T-cell (primary cell): ENCODE results near the gene CNOT2. TPM values are rescaled to one million over a fixed set of nuclear protein-coding genes. Genes with fewer than 3 reads are reported as not detected.

Source experiments
- ATAC-seq, 4 experiments: fragments of 200-7000 bp in 3 of 4; fragments of 150-1000 bp in 1 of 4; cut with Tn5 transposase; replicated peaks in 1 of 4; 1 replicate in 3 of 4; 2 replicates in 1 of 4; pipeline ENCODE4 v1.10.0; 2021; ENCODE audit warnings: moderate library complexity in 3 of 4, mild to moderate bottlenecking in 2 of 4, moderate number of reproducible peaks in 1 of 4
- CTCF ChIA-PET, 2 donors: fragments of 300-600 bp; sonication (Branson Sonifier 250); formaldehyde crosslinking; loops; one replicate each; lab custom pipeline; 2022; ENCODE audit warnings: antibody characterized with exemption in 2 of 2; lab: Charles Lee
- POLR2A ChIA-PET, 2 donors: fragments of 300-600 bp; sonication (Branson Sonifier 250); formaldehyde crosslinking; loops; one replicate each; lab custom pipeline; 2022; ENCODE audit warnings: antibody characterized with exemption in 2 of 2; lab: Charles Lee
- DNase-seq, 35 experiments: peaks; one replicate each; pipeline versions ENCODE4 v3.0.0 to v3.0.0-alpha.2; 2013 to 2023
- H3K27ac ChIP-seq: one replicate; pipeline ENCODE4 v1.5.1; 2013; ENCODE audit warnings: low read length
- H3K27me3 ChIP-seq, 2 experiments: replicated peaks in 1 of 2; 1 replicate in 1 of 2; 2 replicates in 1 of 2; pipeline versions ENCODE4 v1.6.1 to v1.7.0; 2013; ENCODE audit warnings: low read length in 1 of 2, mixed read lengths in 1 of 2; ENCODE audit not compliant: control insufficient read depth in 2 of 2, insufficient read depth in 2 of 2; ENCODE audit errors: extremely low read depth in 1 of 2
- H3K36me3 ChIP-seq, 2 donors: 1 replicate in 1 of 2; 2 replicates in 1 of 2; pipeline versions ENCODE4 v1.6.1 to v1.7.0; 2013; ENCODE audit warnings: low read length in 1 of 2; ENCODE audit not compliant: control insufficient read depth in 2 of 2, insufficient read depth in 1 of 2; ENCODE audit errors: extremely low read depth in 1 of 2
- H3K4me1 ChIP-seq, 2 experiments: 1 replicate in 1 of 2; 2 replicates in 1 of 2; pipeline versions ENCODE4 v1.6.1 to v1.7.0; 2013; ENCODE audit warnings: low read length in 2 of 2, mixed read lengths in 1 of 2; ENCODE audit not compliant: insufficient read depth in 2 of 2, control insufficient read depth in 1 of 2; ENCODE audit errors: extremely low read depth in 1 of 2
- H3K4me3 ChIP-seq, 2 donors: 1 replicate in 1 of 2; 2 replicates in 1 of 2; pipeline versions ENCODE4 v1.5.1 to v1.7.0; 2013; ENCODE audit warnings: mild to moderate bottlenecking in 2 of 2, low read length in 1 of 2, moderate library complexity in 1 of 2; ENCODE audit not compliant: control insufficient read depth in 1 of 2; ENCODE audit errors: extremely low read depth in 1 of 2
- H3K9me3 ChIP-seq: 2 replicates; pipeline ENCODE4 v1.7.0; 2013
- H3K27ac Mint-ChIP-seq, 2 donors: one replicate each; pipeline ENCODE4 v1.8.0; 2020 to 2021; ENCODE audit warnings: mild to moderate bottlenecking in 2 of 2, mixed read lengths in 2 of 2
- H3K27me3 Mint-ChIP-seq, 2 donors: one replicate each; pipeline ENCODE4 v1.8.0; 2021 to 2022; ENCODE audit warnings: mixed read lengths in 2 of 2
- H3K36me3 Mint-ChIP-seq: one replicate; pipeline ENCODE4 v1.8.0; 2021; ENCODE audit warnings: mixed read lengths
- H3K4me1 Mint-ChIP-seq, 3 donors: one replicate each; pipeline ENCODE4 v1.8.0; 2020 to 2022; ENCODE audit warnings: mixed read lengths in 3 of 3, mild to moderate bottlenecking in 1 of 3
- H3K4me3 Mint-ChIP-seq, 3 donors: one replicate each; pipeline ENCODE4 v1.8.0; 2020 to 2022; ENCODE audit warnings: mild to moderate bottlenecking in 3 of 3, mixed read lengths in 3 of 3, moderate library complexity in 3 of 3
- H3K9me3 Mint-ChIP-seq, 3 donors: one replicate each; pipeline ENCODE4 v1.8.0; 2020 to 2022; ENCODE audit warnings: mixed read lengths in 3 of 3
- WGBS: methylation state at CpG from one replicate; pipeline ENCODE4 v1.1.5; 2013; ENCODE audit warnings: missing lambda C conversion rate; ENCODE audit not compliant: insufficient coverage; 5-methylcytosine and 5-hydroxymethylcytosine counted together
- total RNA-seq, 35 experiments: library from RNA in 6 of 35; stranded (reverse) in 6 of 35; fragments of 120-200 nt in 1 of 35; gene quantifications; one replicate each; pipeline versions ENCODE4 v1.2.1 to v1.2.4 and lab custom pipeline; 2013 to 2026

Gene CNOT2
- total RNA-seq, 5 donors from 2014 or later (not counting 1 experiment from before 2014, with no cell fraction given), result 80.0 to 135 (median 86.4) TPM

DNA sequence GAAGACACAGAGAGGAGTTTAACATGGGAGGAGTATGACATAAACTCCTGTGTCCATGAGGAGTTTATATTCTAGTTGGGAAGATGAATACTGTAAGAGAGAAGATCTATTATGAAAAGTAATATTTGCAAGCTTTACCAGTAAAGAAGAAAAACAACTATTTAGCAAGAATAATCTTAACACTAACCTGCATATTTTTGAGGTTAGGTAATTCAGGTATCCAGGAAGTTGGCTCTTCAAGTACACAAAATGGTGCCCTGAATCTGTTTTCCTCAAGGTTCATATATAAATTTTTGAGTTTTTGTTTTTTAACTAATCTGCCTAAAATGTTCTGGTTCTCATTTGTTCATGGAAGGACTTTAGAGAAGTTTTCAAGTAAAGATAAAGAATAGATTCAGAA, 89.0 kb downstream of the CNOT2 start:
- Histone ChIP-seq H3K27ac (no peak overlapping the region), H3K9me3 (peaks cover 2% of the 10 kb centered on the region), H3K27me3 (no peaks in the 10 kb centered on the region), H3K4me3 (no peak overlapping the region), H3K36me3 (peaks cover 3 to 32% of the 10 kb centered on the region in 2 donors), H3K4me1 (peaks cover 0 to 6% of the 10 kb centered on the region in 2 experiments)
- Mint-ChIP-seq H3K4me1 (peaks cover 25 to 34% (median 32%) of the 10 kb centered on the region in 3 donors), H3K27ac (no peak overlapping the region), H3K9me3 (no peaks in the 10 kb centered on the region), H3K27me3 (no peaks in the 10 kb centered on the region), H3K4me3 (no peak overlapping the region), H3K36me3 (peaks cover 45% of the 10 kb centered on the region)
- ChIA-PET POLR2A (no interaction called here), CTCF (no interaction called here)
- no peak for DNase-seq
- ATAC-seq, result no peak

DNA sequence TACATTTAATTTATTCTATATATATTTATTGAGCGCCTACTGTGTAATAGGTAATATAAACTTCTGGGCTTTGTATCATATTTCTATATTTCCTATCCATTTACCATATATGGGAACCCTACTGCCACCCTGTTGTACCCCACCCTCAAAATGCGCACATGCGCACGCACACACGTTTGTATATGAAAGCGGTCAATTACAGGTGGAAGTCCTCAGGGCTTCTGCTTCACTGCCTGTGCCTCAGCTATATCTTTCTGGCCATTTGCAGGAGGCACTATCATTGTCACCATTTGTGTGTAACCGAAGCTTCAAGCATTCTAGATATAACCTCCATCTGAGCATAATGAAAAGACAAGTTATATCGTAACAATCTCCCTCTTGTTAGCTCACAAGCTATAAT, 91.5 kb downstream of the CNOT2 start:
- H3K36me3 ChIP-seq, result peaks cover 3 to 45% of the 10 kb centered on the region in 2 donors
- ChIA-PET POLR2A (no interaction called here), CTCF (no interaction called here)
- Mint-ChIP-seq H3K27ac (no peak overlapping the region), H3K9me3 (no peaks in the 10 kb centered on the region), H3K4me1 (peaks cover 22 to 24% (median 23%) of the 10 kb centered on the region in 3 donors), H3K36me3 (peaks cover 52% of the 10 kb centered on the region), H3K4me3 (no peak overlapping the region), H3K27me3 (no peaks in the 10 kb centered on the region)
- DNase-seq, result no peak
- no peaks in the 10 kb centered on the region for H3K27me3 ChIP-seq
- WGBS, result 100% methylated on average over 6 of the region's 8 CpGs
- peaks cover 0 to 6% of the 10 kb centered on the region in 2 experiments for H3K4me1 ChIP-seq
- ATAC-seq, result no peak
- H3K27ac ChIP-seq, result no peak overlapping the region
- no peaks in the 10 kb centered on the region for H3K9me3 ChIP-seq
- H3K4me3 ChIP-seq, result no peak overlapping the region

- Histone ChIP-seq H3K36me3 (peaks cover 0 to 69% of the 10 kb centered on the region in 2 donors), H3K27ac (no peak overlapping the region), H3K4me3 (no peak overlapping the region), H3K27me3 (no peaks in the 10 kb centered on the region), H3K9me3 (no peaks in the 10 kb centered on the region), H3K4me1 (no peaks in the 10 kb centered on the region)
- POLR2A ChIA-PET, result interaction anchor here in 1 of 2 donors (0.6 kb wide), 1 partner anchor 965 kb away, joined by 4 read pairs; no protein-coding TSS in a partner anchor
- Mint-ChIP-seq H3K9me3 (no peaks in the 10 kb centered on the region), H3K36me3 (peaks cover 60% of the 10 kb centered on the region), H3K27ac (no peak overlapping the region), H3K4me1 (peaks cover 0 to under 1% (median 0%) of the 10 kb centered on the region in 3 donors), H3K4me3 (no peak overlapping the region), H3K27me3 (no peaks in the 10 kb centered on the region)
- ATAC-seq (no peak), DNase-seq (no peak)
- 100% methylated on average over 2 of the region's 2 CpGs for WGBS
- CTCF ChIA-PET, result no interaction called here
Observed at GRCh38 chr12:70338531-70338930, 95.3 kb downstream of the CNOT2 start.

DNA sequence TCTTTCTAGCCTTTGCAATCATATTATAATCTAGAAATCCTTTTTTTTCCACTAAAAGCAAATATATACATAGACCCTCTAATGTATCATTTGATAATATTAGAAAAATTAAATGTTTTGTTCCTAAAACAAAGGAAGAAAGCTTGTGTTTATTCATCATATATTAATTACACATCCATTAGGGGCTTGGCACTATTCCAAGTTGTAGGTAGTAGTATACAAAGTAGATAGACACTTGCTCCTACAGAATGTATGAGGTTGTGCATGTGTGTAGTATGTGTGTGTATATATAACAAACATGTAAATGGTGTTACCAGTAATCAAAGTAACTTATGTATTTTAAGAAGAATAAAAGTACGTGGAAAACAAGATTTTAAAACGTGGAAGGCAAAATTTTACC, 107.8 kb downstream of the CNOT2 start:
- no peak overlapping the region for H3K4me3 ChIP-seq
- POLR2A ChIA-PET, result no interaction called here
- Mint-ChIP-seq H3K9me3 (no peaks in the 10 kb centered on the region), H3K27me3 (no peaks in the 10 kb centered on the region), H3K4me3 (no peak overlapping the region), H3K36me3 (peaks cover 20% of the 10 kb centered on the region), H3K27ac (no peak overlapping the region), H3K4me1 (peaks cover 7 to 16% (median 9%) of the 10 kb centered on the region in 3 donors)
- H3K9me3 ChIP-seq, result no peaks in the 10 kb centered on the region
- peaks cover 3 to 15% of the 10 kb centered on the region in 2 donors for H3K36me3 ChIP-seq
- H3K4me1 ChIP-seq, result peaks cover 0 to 5% of the 10 kb centered on the region in 2 experiments
- H3K27ac ChIP-seq, result no peak overlapping the region
- CTCF ChIA-PET, result interaction anchor here in 1 of 2 donors (0.5 kb wide), 1 partner anchor 9 kb away, joined by 3 read pairs; no protein-coding TSS in a partner anchor
- DNase-seq (no peak), ATAC-seq (no peak)
- no CpG with 5 or more reads among the region's 2 CpGs for WGBS
- no peaks in the 10 kb centered on the region for H3K27me3 ChIP-seq

DNA sequence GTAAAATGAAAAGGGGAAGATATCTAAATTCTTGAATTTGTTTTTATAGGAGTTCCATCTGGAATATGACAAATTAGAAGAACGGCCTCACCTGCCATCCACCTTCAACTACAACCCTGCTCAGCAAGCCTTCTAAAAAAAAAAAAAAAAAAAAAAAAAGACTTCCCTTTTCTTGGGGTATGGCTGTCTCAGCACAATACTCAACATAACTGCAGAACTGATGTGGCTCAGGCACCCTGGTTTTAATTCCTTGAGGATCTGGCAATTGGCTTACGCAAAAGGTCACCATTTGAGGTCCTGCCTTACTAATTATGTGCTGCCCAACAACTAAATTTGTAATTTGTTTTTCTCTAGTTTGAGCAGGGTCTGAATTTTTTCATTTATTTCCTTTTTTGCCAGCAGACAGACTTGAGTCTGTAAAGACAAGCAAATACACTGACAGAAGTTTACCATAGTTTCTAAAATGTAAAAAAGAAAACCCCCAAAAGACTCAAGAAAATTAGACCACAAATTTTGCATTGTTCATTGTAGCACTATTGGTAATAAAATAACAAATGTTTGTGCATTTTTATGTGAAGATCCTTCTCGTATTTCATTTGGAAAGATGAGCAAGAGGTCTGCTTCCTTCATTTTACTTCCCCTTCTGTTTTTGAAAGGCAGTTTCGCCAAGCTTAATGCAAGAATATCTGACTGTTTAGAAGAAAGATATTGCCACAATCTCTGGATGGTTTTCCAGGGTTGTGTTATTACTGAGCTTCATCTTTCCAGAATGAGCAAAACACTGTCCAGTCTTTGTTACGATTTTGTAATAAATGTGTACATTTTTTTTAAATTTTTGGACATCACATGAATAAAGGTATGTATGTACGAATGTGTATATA, 110.8 kb downstream of the CNOT2 start:
- Mint-ChIP-seq H3K4me3 (no peak overlapping the region), H3K9me3 (no peaks in the 10 kb centered on the region), H3K4me1 (peaks cover 7 to 16% (median 9%) of the 10 kb centered on the region in 3 donors), H3K27ac (peak overlapping the region in 1 of 2 donors; percentile 57), H3K36me3 (peaks cover 18% of the 10 kb centered on the region), H3K27me3 (no peaks in the 10 kb centered on the region)
- ATAC-seq, result no peak
- peaks cover 0 to 5% of the 10 kb centered on the region in 2 experiments for H3K4me1 ChIP-seq
- H3K4me3 ChIP-seq, result no peak overlapping the region
- no CpG with 5 or more reads among the region's 6 CpGs for WGBS
- peaks cover 3 to 12% of the 10 kb centered on the region in 2 donors for H3K36me3 ChIP-seq
- H3K27ac ChIP-seq, result no peak overlapping the region
- CTCF ChIA-PET, result no interaction called here
- POLR2A ChIA-PET, result interaction anchor here in 1 of 2 donors (0.7 kb wide), 1 partner anchor 12 kb away, joined by 3 read pairs; no protein-coding TSS in a partner anchor
- no peak for DNase-seq
- no peaks in the 10 kb centered on the region for H3K27me3 ChIP-seq
- H3K9me3 ChIP-seq, result no peaks in the 10 kb centered on the region

DNA sequence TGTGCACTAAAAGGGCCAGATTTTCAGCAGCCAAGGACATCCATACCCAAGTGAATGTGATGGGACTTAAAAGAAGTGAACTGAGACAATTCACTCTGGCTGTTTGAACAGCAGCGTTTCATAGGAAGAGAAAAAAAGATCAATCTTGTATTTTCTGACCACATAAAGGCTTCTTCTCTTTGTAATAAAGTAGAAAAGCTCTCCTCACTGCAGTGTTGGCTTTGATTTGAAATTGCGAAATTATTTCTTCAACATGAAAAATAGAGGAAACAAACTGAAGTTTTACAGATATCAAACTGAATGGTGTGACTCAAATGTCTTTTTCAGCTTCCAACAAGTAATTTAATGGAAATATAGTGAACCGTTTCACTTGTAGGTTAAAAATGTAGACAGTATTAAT, 111.6 kb downstream of the CNOT2 start:
- Mint-ChIP-seq H3K4me1 (peaks cover 7 to 16% (median 9%) of the 10 kb centered on the region in 3 donors), H3K36me3 (peaks cover 18% of the 10 kb centered on the region), H3K27ac (peak overlapping the region; percentile 2 to 57), H3K4me3 (no peak overlapping the region), H3K9me3 (no peaks in the 10 kb centered on the region), H3K27me3 (no peaks in the 10 kb centered on the region)
- ATAC-seq (peak in 2 of 4 experiments; percentile 42 to 70), DNase-seq (no peak)
- no peak overlapping the region for H3K27ac ChIP-seq
- ChIA-PET POLR2A (interaction anchor here in 1 of 2 donors (0.7 kb wide), 1 partner anchor 11 kb away, joined by 3 read pairs; no protein-coding TSS in a partner anchor), CTCF (no interaction called here)
- H3K27me3 ChIP-seq, result no peaks in the 10 kb centered on the region
- peaks cover 3 to 9% of the 10 kb centered on the region in 2 donors for H3K36me3 ChIP-seq
- no peaks in the 10 kb centered on the region for H3K9me3 ChIP-seq
- H3K4me1 ChIP-seq, result peaks cover 0 to 5% of the 10 kb centered on the region in 2 experiments
- no CpG with 5 or more reads among the region's 3 CpGs for WGBS
- no peak overlapping the region for H3K4me3 ChIP-seq
